Esophagus muscularis mucosa (tissue), 4 donors: ENCODE results near the gene SHROOM2.

Source experiments
- CTCF ChIP-seq, 3 experiments: fragments of 200-600 bp in 2 of 3; fragments of 450-650 bp in 1 of 3; sonication (generic) in 2 of 3; IDR thresholded peaks; one replicate each; pipeline ENCODE4 v1.5.1; 2017 to 2019; ENCODE audit warnings: antibody characterized with exemption in 3 of 3, mild to moderate bottlenecking in 2 of 3, moderate library complexity in 1 of 3
- EP300 ChIP-seq: sonication (generic); formaldehyde crosslinking; IDR thresholded peaks from one replicate; pipeline ENCODE4 v1.6.1; 2017; ENCODE audit warnings: antibody characterized with exemption
- POLR2A ChIP-seq: fragments of 450-650 bp; IDR thresholded peaks from one replicate; pipeline ENCODE4 v1.6.1; 2017; ENCODE audit warnings: antibody characterized with exemption, moderate library complexity, mild to moderate bottlenecking, low read depth

- TF ChIP-seq CTCF (IDR thresholded peaks at IDR 0.05) = no peak
- no peak for TF ChIP-seq EP300
- TF ChIP-seq POLR2A = no peak
These were observed 137.1 kb downstream of the SHROOM2 start for GRCh38 chrX:9923357-9923756.
